Lower lobe of right lung (tissue), 2 donors: Measurements from ENCODE around the gene MATN4. TPM values are rescaled to one million over a fixed set of nuclear protein-coding genes. Genes with fewer than 3 reads are reported as not detected.
A peak's percentile ranks its signal among the peaks of the same experiment; 100 is the strongest.

Source experiments
- ATAC-seq, 2 donors: fragments of 200-7000 bp; cut with Tn5 transposase; one replicate each; pipeline ENCODE4 v1.9.1; 2020 to 2022; ENCODE audit warnings: mild to moderate bottlenecking in 2 of 2, moderate library complexity in 2 of 2
- DNase-seq: peaks from one replicate; pipeline ENCODE4 v3.0.0-alpha.2; 2020
- H3K27ac ChIP-seq: fragments of 200-600 bp; one replicate; pipeline ENCODE4 v1.8.0; 2022
- H3K27me3 ChIP-seq: fragments of 200-600 bp; one replicate; pipeline ENCODE4 v1.8.0; 2022; ENCODE audit warnings: low read depth
- H3K36me3 ChIP-seq: fragments of 200-600 bp; one replicate; pipeline ENCODE4 v1.8.0; 2022; ENCODE audit warnings: mild to moderate bottlenecking
- H3K4me1 ChIP-seq: fragments of 200-600 bp; one replicate; pipeline ENCODE4 v1.8.0; 2022
- H3K4me3 ChIP-seq: fragments of 200-600 bp; one replicate; pipeline ENCODE4 v1.8.0; 2022; ENCODE audit warnings: mild to moderate bottlenecking
- H3K9me3 ChIP-seq: fragments of 200-600 bp; one replicate; pipeline ENCODE4 v1.8.0; 2022
- CTCF ChIP-seq: fragments of 200-600 bp; IDR thresholded peaks from one replicate; pipeline ENCODE4 v1.8.0; 2022; ENCODE audit warnings: antibody characterized with exemption, mild to moderate bottlenecking
- intact Hi-C: fragments of 100-400 bp; cut with DNase I; formaldehyde crosslinking; loops from one replicate; pipeline ENCODE4 v1.11.0; 2022
- long read RNA-seq: library from polyadenylated mRNA; unstranded; transcript quantifications from one replicate; pipeline ENCODE4 v2.0.0, GENCODE V29; 2021
- total RNA-seq: library from RNA; stranded (reverse); fragmentation: NEBNext Ultra II Directional; extraction: Animal tissue kit (Norgen Biotek cat#: 25700); gene quantifications from one replicate; pipeline ENCODE4 v1.2.1, GENCODE V29; 2021
- donor health status: DM: no; HTN: yes; CAD: no; lungs with severe emphysema.

Gene MATN4, protein sequence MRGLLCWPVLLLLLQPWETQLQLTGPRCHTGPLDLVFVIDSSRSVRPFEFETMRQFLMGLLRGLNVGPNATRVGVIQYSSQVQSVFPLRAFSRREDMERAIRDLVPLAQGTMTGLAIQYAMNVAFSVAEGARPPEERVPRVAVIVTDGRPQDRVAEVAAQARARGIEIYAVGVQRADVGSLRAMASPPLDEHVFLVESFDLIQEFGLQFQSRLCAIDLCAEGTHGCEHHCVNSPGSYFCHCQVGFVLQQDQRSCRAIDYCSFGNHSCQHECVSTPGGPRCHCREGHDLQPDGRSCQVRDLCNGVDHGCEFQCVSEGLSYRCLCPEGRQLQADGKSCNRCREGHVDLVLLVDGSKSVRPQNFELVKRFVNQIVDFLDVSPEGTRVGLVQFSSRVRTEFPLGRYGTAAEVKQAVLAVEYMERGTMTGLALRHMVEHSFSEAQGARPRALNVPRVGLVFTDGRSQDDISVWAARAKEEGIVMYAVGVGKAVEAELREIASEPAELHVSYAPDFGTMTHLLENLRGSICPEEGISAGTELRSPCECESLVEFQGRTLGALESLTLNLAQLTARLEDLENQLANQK
- total RNA-seq, result not detected
- long read RNA-seq, partial matches to known transcripts, result 0 of 2 reads
- long read RNA-seq, other reads (novel, unspliced or antisense), result 2 of 2 reads

- Histone ChIP-seq H3K27ac (no peak within 1 kb of the TSS), H3K4me1 (no peaks in the 10 kb centered on the region), H3K9me3 (no peaks in the 10 kb centered on the region), H3K36me3 (no peaks in the 10 kb centered on the region), H3K27me3 (peaks cover 67% of the 10 kb centered on the region), H3K4me3 (no peak within 1 kb of the TSS)
- DNase-seq (peak; percentile 67), ATAC-seq (peak; percentile 51 to 79)
- TF ChIP-seq CTCF, result peak; percentile 10
- intact Hi-C loops, result no loop called here
Observed at GRCh38 chr20:45308117-45308778, at the start of gene MATN4. MATN4 (minus strand) TSS chr20:45308299; CDS start chr20:45305582, 2,717 bp downstream.

DNA sequence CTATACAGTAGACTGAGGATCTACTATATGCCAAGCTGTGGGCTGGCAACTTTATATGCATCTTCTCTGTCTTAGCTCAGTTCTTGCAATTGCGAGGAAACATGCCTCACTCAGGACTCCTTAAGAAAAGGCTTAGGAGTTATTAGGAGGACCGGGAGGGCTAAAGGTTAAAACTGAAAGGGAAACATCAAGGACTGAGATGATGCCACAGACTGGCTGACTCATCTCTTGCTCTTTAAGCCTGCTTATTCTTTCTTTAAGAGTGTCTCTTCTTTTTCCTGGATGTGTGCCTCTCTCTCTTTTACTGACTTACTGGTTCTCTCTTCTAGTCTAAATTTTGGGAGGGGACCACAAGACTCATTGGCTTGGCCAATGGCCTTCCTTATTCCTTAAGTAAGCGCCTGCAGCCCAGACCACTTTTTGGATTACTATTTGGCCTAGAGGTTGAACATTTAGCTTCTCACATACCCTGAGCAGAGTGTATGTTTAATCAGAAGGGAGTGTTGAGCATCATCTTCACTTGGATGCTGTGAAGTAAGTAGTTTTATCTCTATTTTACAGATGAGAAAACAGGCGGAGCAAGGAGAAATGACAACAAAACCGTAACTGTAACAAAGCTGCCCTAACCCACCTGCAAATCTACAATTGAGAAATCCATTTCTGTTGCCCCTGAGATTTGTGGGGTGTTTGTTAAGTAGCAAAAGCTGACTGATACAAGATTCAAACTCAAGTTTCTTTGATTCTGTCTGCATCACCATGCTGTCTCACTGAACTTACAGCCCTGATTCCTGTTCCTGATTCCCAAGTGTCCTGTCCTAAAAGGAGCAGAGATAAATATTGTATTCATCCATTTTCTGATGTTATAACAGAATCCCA lies 47.3 kb upstream of the MATN4 start:
- no peaks in the 10 kb centered on the region for H3K9me3 ChIP-seq
- peaks cover 34% of the 10 kb centered on the region for H3K4me1 ChIP-seq
- no peaks in the 10 kb centered on the region for H3K27me3 ChIP-seq
- TF ChIP-seq CTCF, result no peak
- H3K36me3 ChIP-seq, result no peaks in the 10 kb centered on the region
- H3K4me3 ChIP-seq, result no peak overlapping the region
- intact Hi-C loops, result no loop called here
- no peak overlapping the region for H3K27ac ChIP-seq
- DNase-seq (no peak), ATAC-seq (no peak)

DNA sequence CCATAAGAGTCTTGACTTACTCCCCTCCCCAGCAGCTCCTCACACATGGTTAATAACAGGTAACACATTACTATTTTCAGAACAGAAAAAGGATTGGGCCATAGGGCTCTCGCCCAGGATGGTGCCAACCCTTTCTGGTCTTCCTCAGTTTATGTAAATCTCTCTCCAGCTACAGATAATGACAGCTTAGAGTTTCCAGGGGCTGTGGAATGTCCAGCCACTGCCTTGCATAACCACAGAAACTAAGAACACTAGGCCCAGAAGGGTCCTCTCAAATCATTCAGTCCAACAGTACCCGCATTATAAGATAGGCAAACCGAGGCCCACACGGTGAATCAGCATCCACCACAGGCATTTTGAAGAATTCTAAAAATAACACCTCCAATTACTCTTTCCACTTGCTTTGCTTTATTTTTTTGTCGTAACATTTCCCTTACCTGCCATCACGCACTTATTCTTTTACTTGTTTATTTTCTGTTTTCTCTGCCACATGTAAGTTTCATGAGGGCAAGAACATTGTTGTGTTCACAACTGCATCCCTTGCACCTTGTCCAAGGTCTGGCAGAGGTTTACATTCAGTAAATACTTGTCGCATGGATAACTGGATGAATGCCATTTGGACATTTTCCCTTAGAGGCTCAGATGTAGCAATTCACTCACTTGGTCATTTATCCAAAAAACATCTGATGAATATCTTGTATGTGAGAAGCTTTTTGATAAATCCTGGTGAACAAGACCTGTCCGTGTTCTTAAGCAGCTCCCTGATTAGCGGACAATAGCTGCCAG lies 46.5 kb upstream of the MATN4 start:
- H3K27ac ChIP-seq, result no peak overlapping the region
- H3K4me1 ChIP-seq, result peaks cover 26% of the 10 kb centered on the region
- H3K27me3 ChIP-seq, result no peaks in the 10 kb centered on the region
- DNase-seq (no peak), ATAC-seq (no peak)
- intact Hi-C loops, result no loop called here
- no peaks in the 10 kb centered on the region for H3K36me3 ChIP-seq
- TF ChIP-seq CTCF, result no peak
- H3K4me3 ChIP-seq, result no peak overlapping the region
- no peaks in the 10 kb centered on the region for H3K9me3 ChIP-seq

DNA sequence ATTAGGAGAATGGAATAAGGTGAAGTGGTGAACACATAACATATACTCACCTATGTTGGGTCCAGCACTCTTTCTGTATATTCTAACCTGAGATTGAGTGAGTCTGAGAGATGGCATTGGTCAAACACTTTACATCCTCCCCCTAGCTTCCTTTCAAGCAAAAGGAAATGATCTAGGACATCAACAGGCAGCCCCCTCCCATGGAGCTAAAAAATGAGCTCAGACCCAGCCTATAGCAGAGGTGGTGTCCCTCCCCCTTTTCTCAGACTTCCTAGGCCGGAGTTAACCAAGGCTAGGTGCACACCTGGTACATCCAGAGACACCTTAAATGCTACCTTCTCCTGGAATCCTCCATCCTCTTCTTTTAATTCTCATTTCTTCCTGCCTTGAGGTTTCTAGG lies 45.6 kb upstream of the MATN4 start:
- Histone ChIP-seq H3K36me3 (no peaks in the 10 kb centered on the region), H3K27me3 (no peaks in the 10 kb centered on the region), H3K9me3 (no peaks in the 10 kb centered on the region), H3K4me1 (peaks cover 22% of the 10 kb centered on the region), H3K4me3 (no peak overlapping the region), H3K27ac (no peak overlapping the region)
- intact Hi-C loops, result no loop called here
- no peak for TF ChIP-seq CTCF
- DNase-seq (no peak), ATAC-seq (no peak)
